HEK293 (cell line): Measurements from ENCODE around the gene TRIM62.

Experiments
- BCL11A ChIP-seq: fragments of 450-650 bp; formaldehyde crosslinking; IDR thresholded peaks from 2 replicates; pipeline ENCODE4 v1.5.1; 2016; ENCODE audit warnings: low read depth, missing biosample characterization, missing genetic modification characterization
- GFI1B ChIP-seq: fragments of 450-650 bp; formaldehyde crosslinking; IDR thresholded peaks from 2 replicates; pipeline ENCODE4 v1.5.1; 2016; ENCODE audit warnings: missing biosample characterization, missing genetic modification characterization
- HOXC10 ChIP-seq: sonication (generic); formaldehyde crosslinking; IDR thresholded peaks from 2 replicates; pipeline ENCODE4 v1.8.1; 2023; ENCODE audit warnings: mild to moderate bottlenecking, missing genetic modification reagents
- HOXD13 ChIP-seq: sonication (generic); formaldehyde crosslinking; IDR thresholded peaks from 2 replicates; pipeline ENCODE4 v1.8.0; 2022; ENCODE audit warnings: missing genetic modification reagents, borderline replicate concordance
- IKZF3 ChIP-seq: fragments of 450-650 bp; IDR thresholded peaks from 2 replicates; pipeline ENCODE4 v1.5.0; 2018; ENCODE audit warnings: missing biosample characterization, mild to moderate bottlenecking, missing genetic modification characterization, moderate library complexity
- KLF10 ChIP-seq: fragments of 450-650 bp; IDR thresholded peaks from 2 replicates; pipeline ENCODE4 v1.5.1; 2018; ENCODE audit warnings: missing biosample characterization, mild to moderate bottlenecking, missing genetic modification characterization
- KLF16 ChIP-seq: fragments of 450-650 bp; formaldehyde crosslinking; IDR thresholded peaks from 2 replicates; pipeline ENCODE4 v1.5.1; 2017; ENCODE audit warnings: missing biosample characterization, missing genetic modification characterization
- MZF1 ChIP-seq: fragments of 450-650 bp; formaldehyde crosslinking; IDR thresholded peaks from 2 replicates; pipeline ENCODE4 v1.5.1; 2017; ENCODE audit warnings: missing biosample characterization, missing genetic modification characterization, borderline replicate concordance
- PRDM1 ChIP-seq: fragments of 450-650 bp; formaldehyde crosslinking; IDR thresholded peaks from 2 replicates; pipeline ENCODE4; 2016; ENCODE audit warnings: missing biosample characterization, missing genetic modification characterization
- SETDB1 ChIP-seq: IDR thresholded peaks from one replicate; pipeline ENCODE4 v1.6.1; 2017; ENCODE audit warnings: mild to moderate bottlenecking, low read length, moderate library complexity, mixed read lengths; ENCODE audit not compliant: insufficient read length
- YY1 ChIP-seq: fragments of 450-650 bp; formaldehyde crosslinking; IDR thresholded peaks from 2 replicates; pipeline ENCODE4 v1.5.1; 2018; ENCODE audit warnings: missing biosample characterization, missing genetic modification characterization
- ZEB2 ChIP-seq: fragments of 450-650 bp; formaldehyde crosslinking; IDR thresholded peaks from 2 replicates; pipeline ENCODE4 v1.5.1; 2016; ENCODE audit warnings: missing biosample characterization, missing genetic modification characterization
- ZIC2 ChIP-seq: fragments of 450-650 bp; formaldehyde crosslinking; IDR thresholded peaks from 2 replicates; pipeline ENCODE4 v1.5.1; 2016; ENCODE audit warnings: missing biosample characterization, missing genetic modification characterization
- ZNF114 ChIP-seq: fragments of 450-650 bp; formaldehyde crosslinking; IDR thresholded peaks from 2 replicates; pipeline ENCODE4 v1.5.0; 2017; ENCODE audit warnings: missing biosample characterization, missing genetic modification characterization
- ZNF121 ChIP-seq: fragments of 450-650 bp; formaldehyde crosslinking; IDR thresholded peaks from 2 replicates; pipeline ENCODE4 v1.5.1; 2016; ENCODE audit warnings: missing biosample characterization, missing genetic modification characterization
- ZNF132 ChIP-seq: fragments of 450-650 bp; formaldehyde crosslinking; IDR thresholded peaks from 2 replicates; pipeline ENCODE4 v1.5.1; 2017; ENCODE audit warnings: missing biosample characterization, missing genetic modification characterization, borderline replicate concordance
- ZNF202 ChIP-seq: fragments of 450-650 bp; formaldehyde crosslinking; IDR thresholded peaks from 2 replicates; pipeline ENCODE4 v1.5.1; 2016; ENCODE audit warnings: missing biosample characterization, missing genetic modification characterization, borderline replicate concordance
- ZNF24 ChIP-seq: fragments of 450-650 bp; formaldehyde crosslinking; IDR thresholded peaks from 2 replicates; pipeline ENCODE4 v1.5.1; 2016; ENCODE audit warnings: missing biosample characterization, missing genetic modification characterization
- ZNF266 ChIP-seq: fragments of 450-650 bp; formaldehyde crosslinking; IDR thresholded peaks from 2 replicates; pipeline ENCODE4 v1.5.1; 2016; ENCODE audit warnings: missing biosample characterization, missing genetic modification characterization, low read depth
- ZNF335 ChIP-seq: fragments of 450-650 bp; formaldehyde crosslinking; conservative IDR thresholded peaks from 2 replicates; pipeline ENCODE4 v1.5.1; 2016; ENCODE audit warnings: missing biosample characterization, missing genetic modification characterization
- ZNF354C ChIP-seq: fragments of 450-650 bp; formaldehyde crosslinking; IDR thresholded peaks from 2 replicates; pipeline ENCODE4 v1.5.1; 2016; ENCODE audit warnings: missing biosample characterization, missing genetic modification characterization, low read depth, borderline replicate concordance
- ZNF404 ChIP-seq: fragments of 450-650 bp; formaldehyde crosslinking; IDR thresholded peaks from 2 replicates; pipeline ENCODE4 v1.5.1; 2017; ENCODE audit warnings: missing biosample characterization, missing genetic modification characterization
- ZNF423 ChIP-seq: fragments of 450-650 bp; formaldehyde crosslinking; IDR thresholded peaks from 2 replicates; pipeline ENCODE4 v1.5.1; 2016; ENCODE audit warnings: missing biosample characterization, missing genetic modification characterization
- ZNF426 ChIP-seq: fragments of 450-650 bp; formaldehyde crosslinking; IDR thresholded peaks from 2 replicates; pipeline ENCODE4 v1.5.1; 2017; ENCODE audit warnings: missing biosample characterization, missing genetic modification characterization, mild to moderate bottlenecking, inconsistent platforms, moderate library complexity
- ZNF555 ChIP-seq: fragments of 450-650 bp; formaldehyde crosslinking; conservative IDR thresholded peaks from 2 replicates; pipeline ENCODE4 v1.5.1; 2017; ENCODE audit warnings: missing biosample characterization, mild to moderate bottlenecking, missing genetic modification characterization, inconsistent platforms
- ZNF561 ChIP-seq: fragments of 450-650 bp; IDR thresholded peaks from 2 replicates; pipeline ENCODE4 v1.5.1; 2018; ENCODE audit warnings: missing biosample characterization, missing genetic modification characterization, borderline replicate concordance
- ZNF660 ChIP-seq: fragments of 450-650 bp; IDR thresholded peaks from 2 replicates; pipeline ENCODE4 v1.5.1; 2018; ENCODE audit warnings: missing biosample characterization, mild to moderate bottlenecking, missing genetic modification characterization
- ZNF843 ChIP-seq: fragments of 450-650 bp; formaldehyde crosslinking; IDR thresholded peaks from 2 replicates; pipeline ENCODE4 v1.5.1; 2016; ENCODE audit warnings: missing biosample characterization, missing genetic modification characterization
- TF ChIP-seq, protein P1 (sequence below): fragments of 450-650 bp; formaldehyde crosslinking; IDR thresholded peaks from 2 replicates; pipeline ENCODE4 v1.5.1; 2017; ENCODE audit warnings: missing biosample characterization, missing genetic modification characterization
- TF ChIP-seq, protein P2 (sequence below): fragments of 450-650 bp; formaldehyde crosslinking; IDR thresholded peaks from 2 replicates; pipeline ENCODE4 v1.5.0; 2017; ENCODE audit warnings: missing biosample characterization, missing genetic modification characterization, borderline replicate concordance
- TF ChIP-seq, protein P3 (sequence below): fragments of 450-650 bp; IDR thresholded peaks from 2 replicates; pipeline ENCODE4 v1.5.1; 2018; ENCODE audit warnings: missing biosample characterization, missing genetic modification characterization
- TF ChIP-seq, protein P4 (sequence below): fragments of 450-650 bp; formaldehyde crosslinking; IDR thresholded peaks from 2 replicates; pipeline ENCODE4 v1.5.1; 2016; ENCODE audit warnings: missing biosample characterization, missing genetic modification characterization
- TF ChIP-seq, protein P5 (sequence below): fragments of 450-650 bp; formaldehyde crosslinking; IDR thresholded peaks from 2 replicates; pipeline ENCODE4 v1.5.1; 2017; ENCODE audit warnings: missing biosample characterization, mild to moderate bottlenecking, missing genetic modification characterization, moderate library complexity

Gene TRIM62

DNA sequence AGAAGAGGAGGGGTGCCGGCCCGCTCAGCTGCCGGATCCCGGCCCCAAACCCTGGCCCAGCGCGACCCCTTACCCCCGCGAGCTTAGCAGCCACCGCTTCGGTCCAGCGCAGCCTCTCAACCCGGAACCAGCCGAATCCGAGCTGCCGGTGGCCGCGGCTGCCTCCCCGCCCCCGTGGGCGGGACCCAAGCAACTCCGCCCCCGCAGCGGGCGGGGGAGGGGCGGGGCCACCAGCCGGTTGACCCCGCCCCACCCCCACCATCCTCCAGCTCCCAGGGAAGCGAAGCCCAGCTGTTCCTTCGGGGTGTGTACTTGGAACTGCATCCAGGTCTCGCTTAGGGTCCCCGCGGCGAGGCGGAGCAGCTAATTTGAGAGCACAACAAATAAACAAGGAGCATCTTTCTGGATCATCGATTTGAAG, at the start of gene TRIM62 (continued):
- TF ChIP-seq ZNF121 (tag by site-specific recombination) (no peak), ZEB2 (tag by site-specific recombination) (no peak; the same call in 1 of the 2 replicates), ZNF132 (no peak), GFI1B (tag by site-specific recombination) (no peak), ZNF423 (tag by site-specific recombination) (no peak), ZNF660 (0 out of 2 replicates have a peak, but pooled peaks have one; percentile 65), ZNF114 (tag by site-specific recombination) (no peak), PRDM1 (tag by site-specific recombination) (no peak), ZNF266 (tag by site-specific recombination) (no peak), ZNF426 (no peak), MZF1 (no peak), IKZF3 (tag by site-specific recombination) (peak; percentile 79), ZNF24 (tag by site-specific recombination) (no peak), HOXD13 (CRISPR knock-in tag) (no peak), ZNF354C (tag by site-specific recombination) (no peak), ZNF555 (no peak), SETDB1 (no peak), ZNF335 (tag by site-specific recombination) (no peak), YY1 (tag by site-specific recombination) (no peak), ZNF202 (tag by site-specific recombination) (no peak), ZIC2 (tag by site-specific recombination) (peak; percentile 36; the same call in 1 of the 2 replicates), HOXC10 (CRISPR knock-in tag) (no peak), ZNF404 (tag by site-specific recombination) (no peak), ZNF843 (tag by site-specific recombination) (no peak), KLF10 (tag by site-specific recombination) (peak; percentile 95), ZNF561 (tag by site-specific recombination) (0 out of 2 replicates have a peak, but pooled peaks have one; percentile 49), BCL11A (tag by site-specific recombination) (no peak), KLF16 (no peak)
- TF ChIP-seq, protein P1, sequence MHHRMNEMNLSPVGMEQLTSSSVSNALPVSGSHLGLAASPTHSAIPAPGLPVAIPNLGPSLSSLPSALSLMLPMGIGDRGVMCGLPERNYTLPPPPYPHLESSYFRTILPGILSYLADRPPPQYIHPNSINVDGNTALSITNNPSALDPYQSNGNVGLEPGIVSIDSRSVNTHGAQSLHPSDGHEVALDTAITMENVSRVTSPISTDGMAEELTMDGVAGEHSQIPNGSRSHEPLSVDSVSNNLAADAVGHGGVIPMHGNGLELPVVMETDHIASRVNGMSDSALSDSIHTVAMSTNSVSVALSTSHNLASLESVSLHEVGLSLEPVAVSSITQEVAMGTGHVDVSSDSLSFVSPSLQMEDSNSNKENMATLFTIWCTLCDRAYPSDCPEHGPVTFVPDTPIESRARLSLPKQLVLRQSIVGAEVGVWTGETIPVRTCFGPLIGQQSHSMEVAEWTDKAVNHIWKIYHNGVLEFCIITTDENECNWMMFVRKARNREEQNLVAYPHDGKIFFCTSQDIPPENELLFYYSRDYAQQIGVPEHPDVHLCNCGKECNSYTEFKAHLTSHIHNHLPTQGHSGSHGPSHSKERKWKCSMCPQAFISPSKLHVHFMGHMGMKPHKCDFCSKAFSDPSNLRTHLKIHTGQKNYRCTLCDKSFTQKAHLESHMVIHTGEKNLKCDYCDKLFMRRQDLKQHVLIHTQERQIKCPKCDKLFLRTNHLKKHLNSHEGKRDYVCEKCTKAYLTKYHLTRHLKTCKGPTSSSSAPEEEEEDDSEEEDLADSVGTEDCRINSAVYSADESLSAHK (tag by site-specific recombination): no peak
- TF ChIP-seq, protein P2, sequence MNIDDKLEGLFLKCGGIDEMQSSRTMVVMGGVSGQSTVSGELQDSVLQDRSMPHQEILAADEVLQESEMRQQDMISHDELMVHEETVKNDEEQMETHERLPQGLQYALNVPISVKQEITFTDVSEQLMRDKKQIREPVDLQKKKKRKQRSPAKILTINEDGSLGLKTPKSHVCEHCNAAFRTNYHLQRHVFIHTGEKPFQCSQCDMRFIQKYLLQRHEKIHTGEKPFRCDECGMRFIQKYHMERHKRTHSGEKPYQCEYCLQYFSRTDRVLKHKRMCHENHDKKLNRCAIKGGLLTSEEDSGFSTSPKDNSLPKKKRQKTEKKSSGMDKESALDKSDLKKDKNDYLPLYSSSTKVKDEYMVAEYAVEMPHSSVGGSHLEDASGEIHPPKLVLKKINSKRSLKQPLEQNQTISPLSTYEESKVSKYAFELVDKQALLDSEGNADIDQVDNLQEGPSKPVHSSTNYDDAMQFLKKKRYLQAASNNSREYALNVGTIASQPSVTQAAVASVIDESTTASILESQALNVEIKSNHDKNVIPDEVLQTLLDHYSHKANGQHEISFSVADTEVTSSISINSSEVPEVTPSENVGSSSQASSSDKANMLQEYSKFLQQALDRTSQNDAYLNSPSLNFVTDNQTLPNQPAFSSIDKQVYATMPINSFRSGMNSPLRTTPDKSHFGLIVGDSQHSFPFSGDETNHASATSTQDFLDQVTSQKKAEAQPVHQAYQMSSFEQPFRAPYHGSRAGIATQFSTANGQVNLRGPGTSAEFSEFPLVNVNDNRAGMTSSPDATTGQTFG (tag by site-specific recombination): no peak
- TF ChIP-seq, protein P3, sequence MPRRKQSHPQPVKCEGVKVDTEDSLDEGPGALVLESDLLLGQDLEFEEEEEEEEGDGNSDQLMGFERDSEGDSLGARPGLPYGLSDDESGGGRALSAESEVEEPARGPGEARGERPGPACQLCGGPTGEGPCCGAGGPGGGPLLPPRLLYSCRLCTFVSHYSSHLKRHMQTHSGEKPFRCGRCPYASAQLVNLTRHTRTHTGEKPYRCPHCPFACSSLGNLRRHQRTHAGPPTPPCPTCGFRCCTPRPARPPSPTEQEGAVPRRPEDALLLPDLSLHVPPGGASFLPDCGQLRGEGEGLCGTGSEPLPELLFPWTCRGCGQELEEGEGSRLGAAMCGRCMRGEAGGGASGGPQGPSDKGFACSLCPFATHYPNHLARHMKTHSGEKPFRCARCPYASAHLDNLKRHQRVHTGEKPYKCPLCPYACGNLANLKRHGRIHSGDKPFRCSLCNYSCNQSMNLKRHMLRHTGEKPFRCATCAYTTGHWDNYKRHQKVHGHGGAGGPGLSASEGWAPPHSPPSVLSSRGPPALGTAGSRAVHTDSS (tag by site-specific recombination): no peak
- TF ChIP-seq, protein P4, sequence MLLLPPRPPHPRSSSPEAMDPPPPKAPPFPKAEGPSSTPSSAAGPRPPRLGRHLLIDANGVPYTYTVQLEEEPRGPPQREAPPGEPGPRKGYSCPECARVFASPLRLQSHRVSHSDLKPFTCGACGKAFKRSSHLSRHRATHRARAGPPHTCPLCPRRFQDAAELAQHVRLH (tag by site-specific recombination): no peak
- TF ChIP-seq, protein P5, sequence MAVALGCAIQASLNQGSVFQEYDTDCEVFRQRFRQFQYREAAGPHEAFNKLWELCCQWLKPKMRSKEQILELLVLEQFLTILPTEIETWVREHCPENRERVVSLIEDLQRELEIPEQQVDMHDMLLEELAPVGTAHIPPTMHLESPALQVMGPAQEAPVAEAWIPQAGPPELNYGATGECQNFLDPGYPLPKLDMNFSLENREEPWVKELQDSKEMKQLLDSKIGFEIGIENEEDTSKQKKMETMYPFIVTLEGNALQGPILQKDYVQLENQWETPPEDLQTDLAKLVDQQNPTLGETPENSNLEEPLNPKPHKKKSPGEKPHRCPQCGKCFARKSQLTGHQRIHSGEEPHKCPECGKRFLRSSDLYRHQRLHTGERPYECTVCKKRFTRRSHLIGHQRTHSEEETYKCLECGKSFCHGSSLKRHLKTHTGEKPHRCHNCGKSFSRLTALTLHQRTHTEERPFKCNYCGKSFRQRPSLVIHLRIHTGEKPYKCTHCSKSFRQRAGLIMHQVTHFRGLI: peak; percentile 56; the same call in 1 of the 2 replicates
